HepG2 (cell line): Measurements from ENCODE around the gene CXCL17. TPM values are rescaled to one million over a fixed set of nuclear protein-coding genes. Genes with fewer than 3 reads are reported as not detected.

ENCODE experiments used
- ATAC-seq: fragments of 200-7000 bp; cut with Tn5 transposase; 3 replicates; pipeline ENCODE4 v1.9.1; 2020; ENCODE audit warnings: mild to moderate bottlenecking, moderate library complexity
- BruUV-seq: library from RNA; stranded (reverse); fragments of 400-500 nt; replicated peaks from 2 replicates; lab custom pipeline; 2021; lab: Mats Ljungman, UMichigan
- CTCF ChIA-PET: fragments of 300-600 bp; formaldehyde crosslinking; extraction: SDS; loops from one replicate; lab custom pipeline; 2021; ENCODE audit warnings: low total read pairs, inconsistent platforms, low intra/inter-chr PET ratio; lab: Yijun Ruan, JAX
- POLR2A ChIA-PET: fragments of 350-600 bp; sonication (Branson Sonifier 250); formaldehyde crosslinking; loops from one replicate; lab custom pipeline; 2020; ENCODE audit warnings: antibody characterized with exemption, inconsistent platforms; lab: Yijun Ruan, JAX
- DNase-seq: peaks from one replicate; pipeline ENCODE4 v3.0.0-alpha.2; 2015; ENCODE audit warnings: low spot score
- FAIRE-seq: peaks from 3 replicates; lab custom pipeline; 2011; peaks lifted over from hg19 to GRCh38; lab: Jason Lieb, UNC
- H2AFZ ChIP-seq: one replicate; pipeline ENCODE4 v1.6.1; 2011; ENCODE audit warnings: low read length, inconsistent platforms
- H3K27ac ChIP-seq: fragments of 300-600 bp; 3 replicates; pipeline ENCODE4 v1.8.0; 2011; ENCODE audit warnings: mixed run types, mild to moderate bottlenecking, mixed read lengths, low read length, inconsistent platforms; ENCODE audit not compliant: insufficient read depth; ENCODE audit errors: extremely low read length
- H3K27me3 ChIP-seq, 2 experiments: fragments of 200-600 bp in 1 of 2; 2 replicates in 1 of 2; 3 replicates in 1 of 2; pipeline versions ENCODE4 v1.6.0 to v1.8.0; 2011; ENCODE audit warnings: low read length in 2 of 2, mild to moderate bottlenecking in 2 of 2, moderate library complexity in 2 of 2, inconsistent platforms in 1 of 2; ENCODE audit not compliant: insufficient read depth in 2 of 2, control insufficient read depth in 1 of 2
- H3K36me3 ChIP-seq, 2 experiments: fragments of 200-600 bp in 1 of 2; replicated peaks in 1 of 2; 2 replicates in 1 of 2; 3 replicates in 1 of 2; pipeline versions ENCODE4 v1.5.1 to v1.8.0; 2011; ENCODE audit warnings: low read length in 2 of 2, inconsistent platforms in 1 of 2; ENCODE audit not compliant: insufficient read depth in 2 of 2, control insufficient read depth in 1 of 2
- H3K4me1 ChIP-seq: 2 replicates; pipeline ENCODE4 v1.5.1; 2012; ENCODE audit warnings: low read length, inconsistent platforms; ENCODE audit not compliant: insufficient read depth
- H3K4me2 ChIP-seq: 2 replicates; pipeline ENCODE4 v1.6.0; 2011; ENCODE audit warnings: low read depth, low read length, inconsistent platforms
- H3K4me3 ChIP-seq, 3 experiments: fragments of 200-600 bp in 1 of 3; sonication (generic), shearing (Covaris generic) in 1 of 3; replicated peaks in 1 of 3; 2 replicates each; pipeline ENCODE4 v1.5.1; 2011 to 2016; ENCODE audit warnings: low read length in 3 of 3, inconsistent platforms in 2 of 3, low read depth in 2 of 3, mild to moderate bottlenecking in 2 of 3, control low read depth in 1 of 3, mixed read lengths in 1 of 3; ENCODE audit not compliant: insufficient read depth in 1 of 3
- H3K79me2 ChIP-seq: one replicate; pipeline ENCODE4 v1.6.1; 2011; ENCODE audit warnings: low read length, inconsistent platforms; ENCODE audit not compliant: insufficient read depth
- H3K9ac ChIP-seq: 2 replicates; pipeline ENCODE4 v1.6.0; 2011; ENCODE audit warnings: mild to moderate bottlenecking, low read depth, low read length, inconsistent platforms; ENCODE audit not compliant: insufficient read depth
- H3K9me3 ChIP-seq: 2 replicates; pipeline ENCODE4 v1.5.1; 2012; ENCODE audit warnings: mild to moderate bottlenecking, low read length
- H4K20me1 ChIP-seq: 2 replicates; pipeline ENCODE4 v1.6.0; 2011; ENCODE audit warnings: inconsistent platforms, mild to moderate bottlenecking, low read length, moderate library complexity; ENCODE audit not compliant: insufficient read depth
- DPF2 ChIP-seq: sonication (generic); formaldehyde crosslinking; IDR thresholded peaks from 2 replicates; pipeline ENCODE4 v1.4.0; 2020; ENCODE audit warnings: mild to moderate bottlenecking, low read depth, missing genetic modification reagents, borderline replicate concordance
- ELF3 ChIP-seq: IDR thresholded peaks from 2 replicates; pipeline ENCODE4 v1.6.1; 2016; ENCODE audit warnings: missing genetic modification reagents, missing compliant biosample characterization
- HMGA1 ChIP-seq: sonication (generic); formaldehyde crosslinking; conservative IDR thresholded peaks from 2 replicates; pipeline ENCODE4 v1.4.0; 2020; ENCODE audit warnings: missing genetic modification reagents
- HOMEZ ChIP-seq: IDR thresholded peaks from 2 replicates; pipeline ENCODE4 v1.6.1; 2016; ENCODE audit warnings: low read depth
- KDM6A ChIP-seq: IDR thresholded peaks from 2 replicates; pipeline ENCODE4 v1.6.1; 2016; ENCODE audit warnings: low read depth
- MAF1 ChIP-seq: sonication (generic); formaldehyde crosslinking; IDR thresholded peaks from 2 replicates; pipeline ENCODE4 v1.5.0; 2020; ENCODE audit warnings: missing genetic modification reagents, borderline replicate concordance
- MBNL3 ChIP-seq: fragments of 250-450 bp; sonication (Bioruptor Pico); conservative IDR thresholded peaks from 2 replicates; pipeline ENCODE4 v1.8.0; 2022; ENCODE audit warnings: mild to moderate bottlenecking, inconsistent platforms
- NBN ChIP-seq: fragments of 450-650 bp; conservative IDR thresholded peaks from 2 replicates; pipeline ENCODE4 v1.6.1; 2017
- ONECUT2 ChIP-seq: sonication (generic); formaldehyde crosslinking; IDR thresholded peaks from 2 replicates; pipeline ENCODE4 v1.4.0; 2020; ENCODE audit warnings: missing genetic modification reagents
- RBM22 ChIP-seq: fragments of 200-400 bp; formaldehyde crosslinking; optimal IDR thresholded peaks from 2 replicates; pipeline ENCODE3; 2017; ENCODE audit warnings: mild to moderate bottlenecking, low read length, moderate library complexity
- SNAPC2 ChIP-seq: sonication (generic); formaldehyde crosslinking; IDR thresholded peaks from 2 replicates; pipeline ENCODE4 v1.8.1; 2022; ENCODE audit warnings: mild to moderate bottlenecking, missing genetic modification reagents
- TBX3 ChIP-seq: fragments of 450-650 bp; IDR thresholded peaks from 2 replicates; pipeline ENCODE4 v1.6.1; 2017; ENCODE audit warnings: antibody characterized with exemption, mild to moderate bottlenecking, inconsistent platforms, borderline replicate concordance
- ZNF180 ChIP-seq: sonication (generic); formaldehyde crosslinking; IDR thresholded peaks from 2 replicates; pipeline ENCODE4 v1.4.0; 2020; ENCODE audit warnings: low read depth, missing genetic modification reagents, borderline replicate concordance
- ZNF776 ChIP-seq: sonication (generic); formaldehyde crosslinking; IDR thresholded peaks from 2 replicates; pipeline ENCODE4 v1.4.0; 2020; ENCODE audit warnings: mild to moderate bottlenecking, missing genetic modification reagents
- WGBS: methylation state at CpG from one replicate; pipeline ENCODE4 v1.1.6; 2017; ENCODE audit warnings: low lambda C conversion rate; 5-methylcytosine and 5-hydroxymethylcytosine counted together
- in situ Hi-C: cut with HindIII; loops from 2 replicates; pipeline ENCODE4 v1.10.0; 2017; ENCODE audit warnings: low pct_unique_long_range_greater_than_20kb; ENCODE audit not compliant: extremely low pct_ligation_motif_present
- intact Hi-C: fragments of 100-400 bp; cut with micrococcal nuclease; formaldehyde crosslinking; loops from one replicate; pipeline ENCODE4 v1.10.0; 2022; ENCODE audit not compliant: unreplicated experiment
- polyA plus RNA-seq, 8 experiments: library from polyadenylated mRNA; depleted of rRNA in 3 of 8; stranded (reverse) in 7 of 8; unstranded in 1 of 8; fragments of >200 nt; fragmentation: Illumina TruSeq in 4 of 8; extraction: Trizol in 4 of 8; gene quantifications; 2 replicates each; pipeline versions ENCODE4 v1.2.1 to v1.2.3, GENCODE V29; 2011 to 2016; ENCODE audit warnings: low read depth in 4 of 8, missing spikeins in 1 of 8, mixed read lengths in 1 of 8; ENCODE audit not compliant: insufficient read depth in 1 of 8
- total RNA-seq, 5 experiments: library from RNA; depleted of rRNA; stranded (reverse); fragments of >200 nt; fragmentation: Illumina TruSeq; extraction: Trizol; gene quantifications; 2 replicates each; pipeline ENCODE4 v1.2.3, GENCODE V29; 2016; ENCODE audit warnings: low read depth in 1 of 5
- TF ChIP-seq, protein P1 (sequence below): sonication (generic); formaldehyde crosslinking; IDR thresholded peaks from 2 replicates; pipeline ENCODE4 v1.4.0; 2020; ENCODE audit warnings: mild to moderate bottlenecking, missing genetic modification reagents, borderline replicate concordance
- TF ChIP-seq, protein P2 (sequence below): sonication (generic); formaldehyde crosslinking; IDR thresholded peaks from 2 replicates; pipeline ENCODE4 v1.4.0; 2020; ENCODE audit warnings: missing genetic modification reagents

Gene CXCL17
- total and polyA plus RNA-seq, 2 of the 13 experiments (the other 11 are each of a cell fraction or from before 2014, with no cell fraction given): 0.12 TPM; not detected in 1

DNA sequence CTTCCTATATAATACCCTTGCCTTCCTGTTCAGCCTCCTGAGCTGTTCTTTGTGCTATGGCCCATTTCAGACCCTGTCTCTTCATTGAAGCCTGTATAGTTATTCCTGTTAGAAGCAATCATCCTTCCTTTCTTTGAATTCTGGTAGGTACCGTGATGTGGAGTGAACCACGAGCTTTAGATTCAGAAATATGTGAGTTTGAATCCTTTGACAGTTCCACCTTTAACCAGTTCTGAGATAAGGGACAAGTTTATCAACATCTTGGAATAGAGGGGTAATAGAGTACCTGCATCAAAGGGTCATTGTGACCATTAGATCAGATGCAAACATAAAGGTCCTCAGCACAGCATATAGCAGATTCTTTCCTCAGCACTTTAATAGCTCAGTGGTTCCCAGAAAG is 12.3 kb upstream of the CXCL17 start:
- Histone ChIP-seq H3K27me3 (no peaks in the 10 kb centered on the region), H2AFZ (no peak overlapping the region), H3K4me3 (no peak overlapping the region), H3K9me3 (no peaks in the 10 kb centered on the region), H3K4me1 (peaks cover 64% of the 10 kb centered on the region), H3K4me2 (no peak overlapping the region), H3K79me2 (no peaks in the 10 kb centered on the region), H3K27ac (no peak overlapping the region), H3K36me3 (no peaks in the 10 kb centered on the region), H4K20me1 (no peaks in the 10 kb centered on the region), H3K9ac (no peak overlapping the region)
- ChIA-PET CTCF (interaction anchor here (1.9 kb wide), 1 partner anchor 74 kb away, joined by 6 read pairs; no protein-coding TSS in a partner anchor), POLR2A (interaction anchor here (0.8 to 2.8 kb wide), 5 partner anchors 13 to 74 kb away, joined by 3 to 21 read pairs (median 4); partner anchors contain the start of gene CEACAM1)
- in situ Hi-C loops: no loop called here
- no peak for DNase-seq
- 85% methylated on average over 2 of the region's 2 CpGs for WGBS
- no peak for FAIRE-seq
- BruUV-seq: no TSS peak
- no peak for TF ChIP-seq ONECUT2
- no peak for TF ChIP-seq TBX3
- TF ChIP-seq RBM22: no peak
- TF ChIP-seq, protein P1, sequence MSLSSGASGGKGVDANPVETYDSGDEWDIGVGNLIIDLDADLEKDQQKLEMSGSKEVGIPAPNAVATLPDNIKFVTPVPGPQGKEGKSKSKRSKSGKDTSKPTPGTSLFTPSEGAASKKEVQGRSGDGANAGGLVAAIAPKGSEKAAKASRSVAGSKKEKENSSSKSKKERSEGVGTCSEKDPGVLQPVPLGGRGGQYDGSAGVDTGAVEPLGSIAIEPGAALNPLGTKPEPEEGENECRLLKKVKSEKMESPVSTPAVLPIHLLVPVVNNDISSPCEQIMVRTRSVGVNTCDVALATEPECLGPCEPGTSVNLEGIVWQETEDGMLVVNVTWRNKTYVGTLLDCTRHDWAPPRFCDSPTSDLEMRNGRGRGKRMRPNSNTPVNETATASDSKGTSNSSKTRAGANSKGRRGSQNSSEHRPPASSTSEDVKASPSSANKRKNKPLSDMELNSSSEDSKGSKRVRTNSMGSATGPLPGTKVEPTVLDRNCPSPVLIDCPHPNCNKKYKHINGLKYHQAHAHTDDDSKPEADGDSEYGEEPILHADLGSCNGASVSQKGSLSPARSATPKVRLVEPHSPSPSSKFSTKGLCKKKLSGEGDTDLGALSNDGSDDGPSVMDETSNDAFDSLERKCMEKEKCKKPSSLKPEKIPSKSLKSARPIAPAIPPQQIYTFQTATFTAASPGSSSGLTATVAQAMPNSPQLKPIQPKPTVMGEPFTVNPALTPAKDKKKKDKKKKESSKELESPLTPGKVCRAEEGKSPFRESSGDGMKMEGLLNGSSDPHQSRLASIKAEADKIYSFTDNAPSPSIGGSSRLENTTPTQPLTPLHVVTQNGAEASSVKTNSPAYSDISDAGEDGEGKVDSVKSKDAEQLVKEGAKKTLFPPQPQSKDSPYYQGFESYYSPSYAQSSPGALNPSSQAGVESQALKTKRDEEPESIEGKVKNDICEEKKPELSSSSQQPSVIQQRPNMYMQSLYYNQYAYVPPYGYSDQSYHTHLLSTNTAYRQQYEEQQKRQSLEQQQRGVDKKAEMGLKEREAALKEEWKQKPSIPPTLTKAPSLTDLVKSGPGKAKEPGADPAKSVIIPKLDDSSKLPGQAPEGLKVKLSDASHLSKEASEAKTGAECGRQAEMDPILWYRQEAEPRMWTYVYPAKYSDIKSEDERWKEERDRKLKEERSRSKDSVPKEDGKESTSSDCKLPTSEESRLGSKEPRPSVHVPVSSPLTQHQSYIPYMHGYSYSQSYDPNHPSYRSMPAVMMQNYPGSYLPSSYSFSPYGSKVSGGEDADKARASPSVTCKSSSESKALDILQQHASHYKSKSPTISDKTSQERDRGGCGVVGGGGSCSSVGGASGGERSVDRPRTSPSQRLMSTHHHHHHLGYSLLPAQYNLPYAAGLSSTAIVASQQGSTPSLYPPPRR (CRISPR knock-in tag): no peak
- TF ChIP-seq ELF3: no peak
- no peak for TF ChIP-seq MAF1
- no peak for TF ChIP-seq HMGA1 (CRISPR knock-in tag)
- TF ChIP-seq ZNF776 (CRISPR knock-in tag): no peak
- no peak for TF ChIP-seq SNAPC2
- TF ChIP-seq, protein P2, sequence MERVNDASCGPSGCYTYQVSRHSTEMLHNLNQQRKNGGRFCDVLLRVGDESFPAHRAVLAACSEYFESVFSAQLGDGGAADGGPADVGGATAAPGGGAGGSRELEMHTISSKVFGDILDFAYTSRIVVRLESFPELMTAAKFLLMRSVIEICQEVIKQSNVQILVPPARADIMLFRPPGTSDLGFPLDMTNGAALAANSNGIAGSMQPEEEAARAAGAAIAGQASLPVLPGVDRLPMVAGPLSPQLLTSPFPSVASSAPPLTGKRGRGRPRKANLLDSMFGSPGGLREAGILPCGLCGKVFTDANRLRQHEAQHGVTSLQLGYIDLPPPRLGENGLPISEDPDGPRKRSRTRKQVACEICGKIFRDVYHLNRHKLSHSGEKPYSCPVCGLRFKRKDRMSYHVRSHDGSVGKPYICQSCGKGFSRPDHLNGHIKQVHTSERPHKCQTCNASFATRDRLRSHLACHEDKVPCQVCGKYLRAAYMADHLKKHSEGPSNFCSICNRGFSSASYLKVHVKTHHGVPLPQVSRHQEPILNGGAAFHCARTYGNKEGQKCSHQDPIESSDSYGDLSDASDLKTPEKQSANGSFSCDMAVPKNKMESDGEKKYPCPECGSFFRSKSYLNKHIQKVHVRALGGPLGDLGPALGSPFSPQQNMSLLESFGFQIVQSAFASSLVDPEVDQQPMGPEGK: no peak
- TF ChIP-seq KDM6A: no peak
- no peak for TF ChIP-seq ZNF180 (CRISPR knock-in tag)
- no peak for TF ChIP-seq NBN
- TF ChIP-seq DPF2 (CRISPR knock-in tag): no peak
- TF ChIP-seq MBNL3 (CRISPR knock-in tag): no peak
- TF ChIP-seq HOMEZ (CRISPR knock-in tag): no peak
- ATAC-seq: no peak
- intact Hi-C loops: no loop called here
